ENCODE measurements around the gene POU6F1. TPM values are rescaled to one million over a fixed set of nuclear protein-coding genes. Genes with fewer than 3 reads are reported as not detected.

POU6F1 gene
- total and polyA plus RNA-seq, 2 of the 8 experiments (the other 6 are each of a cell fraction or from before 2014, with no cell fraction given): 5.6 to 8.7 TPM

DNA sequence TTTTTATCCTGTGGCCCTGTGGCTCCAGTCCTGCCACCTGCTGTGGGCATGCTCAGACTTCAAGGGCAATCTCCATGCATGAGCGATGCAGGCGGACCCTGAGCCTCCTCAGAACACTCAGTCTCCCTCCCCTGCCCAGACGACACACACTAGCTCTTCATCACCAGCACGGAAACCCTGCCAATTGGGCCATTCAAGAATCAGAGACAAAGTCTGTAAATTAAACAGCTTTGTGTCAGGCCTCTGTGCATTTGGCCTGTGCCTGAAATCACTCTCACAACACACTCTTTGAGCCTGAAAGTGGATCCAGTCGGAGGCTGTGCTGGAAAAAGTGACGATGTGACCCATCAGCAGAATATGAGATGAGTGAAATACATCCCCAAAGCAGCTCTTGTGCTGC is 12.5 kb downstream of the POU6F1 start:
- Histone ChIP-seq H4K20me1 (replicated peaks in 1 of 2; ENCODE audit: control insufficient read depth in 1 of 2, insufficient read depth in 2 of 2, low read length in 2 of 2) (no peaks in the 10 kb centered on the region), H3K4me3 (ENCODE audit: extremely low read depth in 1 of 4, insufficient read depth in 2 of 4, low read depth in 3 of 4, low read length in 4 of 4) (no peak overlapping the region), H2AK5ac (ENCODE audit: low read depth, low read length) (0 out of 2 replicates have a peak overlapping the region, but pooled peaks have one; percentile 24), H2BK15ac (ENCODE audit: low read length) (no peak overlapping the region), H3K79me2 (ENCODE audit: control insufficient read depth in 1 of 2, insufficient read depth in 2 of 2, low read length in 2 of 2) (no peaks in the 10 kb centered on the region), H3K4ac (replicated peaks; ENCODE audit: insufficient read length, low read depth, low read length) (no peak overlapping the region), H2BK12ac (ENCODE audit: low read depth, low read length) (no peak overlapping the region), H3K23ac (ENCODE audit: insufficient read length) (no peak overlapping the region), H3K4me2 (ENCODE audit: insufficient read depth in 1 of 2, low read depth in 2 of 2, low read length in 2 of 2) (no peak overlapping the region), H3K36me3 (ENCODE audit: control insufficient read depth in 2 of 4, insufficient read depth in 4 of 4, low read length in 3 of 4) (no peaks in the 10 kb centered on the region), H3K9ac (replicated peaks in 1 of 4; ENCODE audit: extremely low read depth in 1 of 4, low read depth in 3 of 4, low read length in 3 of 4) (no peak overlapping the region), H2AFZ (ENCODE audit: low read length) (no peak overlapping the region), H3K9me3 (ENCODE audit: insufficient read depth in 2 of 2, low read depth in 1 of 2, low read length in 1 of 2) (no peaks in the 10 kb centered on the region), H4K8ac (ENCODE audit: extremely low read depth, insufficient read depth, low read length) (no peak overlapping the region), H3K79me1 (ENCODE audit: low read depth, low read length) (no peaks in the 10 kb centered on the region), H3K23me2 (ENCODE audit: low read depth, low read length) (no peaks in the 10 kb centered on the region), H3K18ac (ENCODE audit: extremely low read depth, low read length) (no peak overlapping the region), H2BK20ac (ENCODE audit: low read length) (no peak overlapping the region), H2BK120ac (replicated peaks; ENCODE audit: low read depth, low read length) (no peak overlapping the region), H3K14ac (ENCODE audit: insufficient read length) (no peak overlapping the region), H4K5ac (ENCODE audit: insufficient read length, low read depth, low read length) (no peak overlapping the region), H3K27me3 (replicated peaks in 1 of 4; ENCODE audit: control insufficient read depth in 3 of 4, extremely low read depth in 1 of 4, insufficient read depth in 3 of 4, low read length in 3 of 4) (no peaks in the 10 kb centered on the region; a peak in 1 of 7 replicates), H4K91ac (replicated peaks; ENCODE audit: insufficient read length, low read length) (no peak overlapping the region), H3K27ac (ENCODE audit: low read depth, low read length) (no peak overlapping the region), H2BK5ac (ENCODE audit: low read depth, low read length) (no peak overlapping the region), H3K56ac (replicated peaks; ENCODE audit: insufficient read length, low read depth, low read length) (no peak overlapping the region), H3K4me1 (replicated peaks in 1 of 4; ENCODE audit: control insufficient read depth in 3 of 4, insufficient read depth in 4 of 4, low read length in 3 of 4) (no peaks in the 10 kb centered on the region)
- CTCF ChIA-PET (ENCODE audit: partially characterized antibody): interaction anchor here (1.2 to 2.0 kb wide), 2 partner anchors 12 to 815 kb away, joined by 3 to 10 read pairs; partner anchors contain the start of gene POU6F1
- TF ChIP-seq TAF1 (IDR thresholded peaks at IDR 0.05; ENCODE audit: low read depth, low read length): no peak
- no peak for TF ChIP-seq BRCA1 (IDR thresholded peaks at IDR 0.05; ENCODE audit: low read depth, low read length)
- TF ChIP-seq EZH2 (IDR thresholded peaks at IDR 0.05; ENCODE audit: low read depth, low read length, severe bottlenecking): no peak
- TF ChIP-seq SRF (IDR thresholded peaks at IDR 0.05; ENCODE audit: low read depth, low read length): no peak
- no peak for TF ChIP-seq ASH2L (IDR thresholded peaks at IDR 0.05; ENCODE audit: low read length)
- TF ChIP-seq YY1 (IDR thresholded peaks at IDR 0.05; ENCODE audit: low read depth, low read length): no peak
- no peak for TF ChIP-seq ZNF274 (IDR thresholded peaks at IDR 0.05; ENCODE audit: borderline replicate concordance, extremely low read depth, low read length)
- no peak for TF ChIP-seq PHF8 (conservative IDR thresholded peaks at IDR 0.05; ENCODE audit: low read depth, low read length)
- no peak for TF ChIP-seq MAFK (IDR thresholded peaks at IDR 0.05; ENCODE audit: low read depth, low read length)
- no peak for TF ChIP-seq HDAC2 (IDR thresholded peaks at IDR 0.05; ENCODE audit: borderline replicate concordance in 1 of 2, low read depth in 2 of 2, low read length in 2 of 2)
- DNase-seq (ENCODE audit: low read depth in 1 of 2, low spot score in 2 of 2): no peak
- 89% methylated on average over 6 of the region's 6 CpGs; no CpG with 5 or more reads in 1 of the 2 experiments for WGBS, 2 experiments (ENCODE audit: extremely low coverage in 1 of 2, insufficient coverage in 1 of 2, insufficient read length in 1 of 2, insufficient replicate concordance in 2 of 2, low coverage in 1 of 2, low lambda C conversion rate in 2 of 2, missing lambda C conversion rate in 1 of 2)
- FAIRE-seq: no peak
- POLR2A ChIA-PET (ENCODE audit: partially characterized antibody): interaction anchor here (0.9 to 1.9 kb wide), 5 partner anchors 9 to 33 kb away, joined by 3 to 6 read pairs (median 4); partner anchors contain the start of gene DAZAP2

All from H1 (cell line).